Suprapubic skin (tissue), 4 donors: ENCODE results near the gene CYB561.

Source experiments
- CTCF ChIP-seq, 2 donors: fragments of 200-600 bp in 1 of 2; fragments of 450-650 bp in 1 of 2; sonication (generic) in 1 of 2; IDR thresholded peaks; one replicate each; pipeline ENCODE4 v1.5.1; 2016 to 2019; ENCODE audit warnings: antibody characterized with exemption in 2 of 2, mild to moderate bottlenecking in 1 of 2, moderate library complexity in 1 of 2
- EP300 ChIP-seq: sonication (generic); formaldehyde crosslinking; IDR thresholded peaks from one replicate; pipeline ENCODE4 v1.6.1; 2017; ENCODE audit warnings: antibody characterized with exemption
- POLR2A ChIP-seq, 2 donors: fragments of 450-650 bp; IDR thresholded peaks; one replicate each; pipeline ENCODE4 v1.6.1; 2017; ENCODE audit warnings: antibody characterized with exemption in 2 of 2, mild to moderate bottlenecking in 2 of 2, moderate library complexity in 2 of 2
- POLR2AphosphoS5 ChIP-seq, 3 donors: sonication (generic); formaldehyde crosslinking; IDR thresholded peaks; one replicate each; pipeline ENCODE4 v1.6.1; 2017; ENCODE audit warnings: antibody characterized with exemption in 3 of 3

GRCh38 chr17:63445571-63445953, 544 bp downstream of the CYB561 start:
- TF ChIP-seq CTCF (IDR thresholded peaks at IDR 0.05): no peak
- no peak for TF ChIP-seq POLR2A (IDR thresholded peaks at IDR 0.05)
- TF ChIP-seq EP300: no peak
- peak in 1 of 3 donors; percentile 14 for TF ChIP-seq POLR2AphosphoS5 (IDR thresholded peaks at IDR 0.05)
